Measurements from ENCODE around the gene GAL3ST1.

DNA sequence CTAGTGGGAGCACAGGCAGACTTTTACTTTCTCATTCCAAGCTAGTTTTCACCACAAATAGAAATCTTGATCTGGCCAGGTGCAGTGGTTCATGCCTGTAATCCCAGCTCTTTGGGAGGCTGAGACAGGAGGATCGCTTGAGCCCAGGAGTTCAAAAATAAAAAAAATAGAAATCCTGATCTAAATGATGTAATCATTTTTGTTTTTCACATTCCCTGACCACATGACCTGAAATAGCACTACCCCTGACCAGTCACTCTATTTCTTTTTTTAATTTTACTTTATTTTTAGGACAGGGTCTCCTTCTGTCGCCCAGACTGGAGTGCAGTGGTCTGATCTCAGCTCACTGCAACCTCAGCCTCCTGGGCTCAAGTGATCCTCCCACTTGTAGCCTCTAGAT, 30.3 kb upstream of the GAL3ST1 start:
- TF ChIP-seq, protein P1, sequence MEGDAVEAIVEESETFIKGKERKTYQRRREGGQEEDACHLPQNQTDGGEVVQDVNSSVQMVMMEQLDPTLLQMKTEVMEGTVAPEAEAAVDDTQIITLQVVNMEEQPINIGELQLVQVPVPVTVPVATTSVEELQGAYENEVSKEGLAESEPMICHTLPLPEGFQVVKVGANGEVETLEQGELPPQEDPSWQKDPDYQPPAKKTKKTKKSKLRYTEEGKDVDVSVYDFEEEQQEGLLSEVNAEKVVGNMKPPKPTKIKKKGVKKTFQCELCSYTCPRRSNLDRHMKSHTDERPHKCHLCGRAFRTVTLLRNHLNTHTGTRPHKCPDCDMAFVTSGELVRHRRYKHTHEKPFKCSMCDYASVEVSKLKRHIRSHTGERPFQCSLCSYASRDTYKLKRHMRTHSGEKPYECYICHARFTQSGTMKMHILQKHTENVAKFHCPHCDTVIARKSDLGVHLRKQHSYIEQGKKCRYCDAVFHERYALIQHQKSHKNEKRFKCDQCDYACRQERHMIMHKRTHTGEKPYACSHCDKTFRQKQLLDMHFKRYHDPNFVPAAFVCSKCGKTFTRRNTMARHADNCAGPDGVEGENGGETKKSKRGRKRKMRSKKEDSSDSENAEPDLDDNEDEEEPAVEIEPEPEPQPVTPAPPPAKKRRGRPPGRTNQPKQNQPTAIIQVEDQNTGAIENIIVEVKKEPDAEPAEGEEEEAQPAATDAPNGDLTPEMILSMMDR (IDR thresholded peaks at IDR 0.05; ENCODE audit: poor library complexity), result no peak
- no peak for TF ChIP-seq EZH2phosphoT487 (IDR thresholded peaks at IDR 0.05; ENCODE audit: low read depth, severe bottlenecking, unreplicated experiment)
